KMS-11 (cell line): ENCODE measurements around the gene STK32C.

Experiments used
- H2AFZ ChIP-seq: fragments of 200-600 bp; sonication (generic); 2 replicates; pipeline ENCODE4 v1.6.1; 2016; ENCODE audit warnings: antibody characterized with exemption, mixed run types, low read depth
- H3K27ac ChIP-seq: fragments of 200-600 bp; sonication (generic); 2 replicates; pipeline ENCODE4 v1.6.1; 2016; ENCODE audit warnings: mild to moderate bottlenecking, mixed run types
- H3K27me3 ChIP-seq: fragments of 200-600 bp; sonication (generic); 2 replicates; pipeline ENCODE4 v1.6.1; 2017; ENCODE audit warnings: mild to moderate bottlenecking, low read depth, mixed run types, moderate library complexity; ENCODE audit not compliant: insufficient read depth
- H3K36me3 ChIP-seq: fragments of 200-600 bp; sonication (generic); 2 replicates; pipeline ENCODE4 v1.6.1; 2017; ENCODE audit warnings: mild to moderate bottlenecking, mixed run types; ENCODE audit not compliant: insufficient read depth
- H3K4me1 ChIP-seq: fragments of 200-600 bp; sonication (generic); 2 replicates; pipeline ENCODE4 v1.6.1; 2016; ENCODE audit warnings: mild to moderate bottlenecking, low read depth, mixed run types; ENCODE audit not compliant: poor library complexity, severe bottlenecking
- H3K4me2 ChIP-seq: fragments of 200-600 bp; sonication (generic); 2 replicates; pipeline ENCODE4 v1.7.0; 2016; ENCODE audit warnings: mild to moderate bottlenecking, mixed run types
- H3K4me3 ChIP-seq: fragments of 200-600 bp; sonication (generic); IDR thresholded peaks from 2 replicates; pipeline ENCODE4 v1.6.1; 2017; ENCODE audit warnings: low read depth, low read length, mixed read lengths; ENCODE audit not compliant: insufficient read depth
- H3K79me2 ChIP-seq: fragments of 200-600 bp; sonication (generic); 2 replicates; pipeline ENCODE4 v1.6.1; 2016; ENCODE audit warnings: low read depth, mixed run types; ENCODE audit not compliant: insufficient read depth
- H3K9ac ChIP-seq: fragments of 200-600 bp; sonication (generic); 2 replicates; pipeline ENCODE4 v1.6.1; 2016; ENCODE audit warnings: mild to moderate bottlenecking, mixed run types
- H4K20me1 ChIP-seq: fragments of 200-600 bp; sonication (generic); 2 replicates; pipeline ENCODE4 v1.6.1; 2016; ENCODE audit warnings: mild to moderate bottlenecking, mixed run types; ENCODE audit not compliant: insufficient read depth
- CTCF ChIP-seq: fragments of 200-600 bp; sonication (generic); conservative IDR thresholded peaks from 2 replicates; pipeline ENCODE4 v1.6.1; 2017; ENCODE audit warnings: low read depth, mild to moderate bottlenecking, antibody characterized with exemption, low read length, moderate library complexity, mixed read lengths

STK32C gene

GRCh38 chr10:132314336-132314735 lies 6.6 kb upstream of the STK32C start:
- Histone ChIP-seq H3K4me1 (no peaks in the 10 kb centered on the region), H3K9ac (no peak overlapping the region), H3K27ac (no peak overlapping the region), H3K79me2 (no peaks in the 10 kb centered on the region), H2AFZ (no peak overlapping the region), H3K27me3 (peaks cover 6% of the 10 kb centered on the region; the same call in 1 of the 2 replicates), H4K20me1 (no peaks in the 10 kb centered on the region), H3K4me3 (no peak overlapping the region), H3K36me3 (no peaks in the 10 kb centered on the region), H3K4me2 (no peak overlapping the region)
- TF ChIP-seq CTCF: no peak

- no peaks in the 10 kb centered on the region for H3K36me3 ChIP-seq
- H3K4me1 ChIP-seq: no peaks in the 10 kb centered on the region
- no peak overlapping the region for H3K9ac ChIP-seq
- no peaks in the 10 kb centered on the region for H3K79me2 ChIP-seq
- H3K4me2 ChIP-seq: no peak overlapping the region
- H3K27me3 ChIP-seq: peaks cover 6% of the 10 kb centered on the region; the same call in 1 of the 2 replicates
- no peak overlapping the region for H3K4me3 ChIP-seq
- no peak for TF ChIP-seq CTCF
- H3K27ac ChIP-seq: no peak overlapping the region
- no peaks in the 10 kb centered on the region for H4K20me1 ChIP-seq
- no peak overlapping the region for H2AFZ ChIP-seq
These were observed 6.1 kb upstream of the STK32C start for GRCh38 chr10:132313865-132314264.

GRCh38 chr10:132313305-132313704 lies 5.6 kb upstream of the STK32C start:
- no peak for TF ChIP-seq CTCF

GRCh38 chr10:132311338-132311939 lies 3.7 kb upstream of the STK32C start:
- no peak for TF ChIP-seq CTCF
- H3K9ac ChIP-seq: no peak overlapping the region
- no peaks in the 10 kb centered on the region for H3K4me1 ChIP-seq
- no peak overlapping the region for H3K27ac ChIP-seq
- H3K4me2 ChIP-seq: no peak overlapping the region
- H2AFZ ChIP-seq: no peak overlapping the region
- H4K20me1 ChIP-seq: no peaks in the 10 kb centered on the region
- H3K4me3 ChIP-seq: no peak overlapping the region
- no peaks in the 10 kb centered on the region for H3K36me3 ChIP-seq
- peaks cover 6% of the 10 kb centered on the region; the same call in 1 of the 2 replicates for H3K27me3 ChIP-seq
- H3K79me2 ChIP-seq: no peaks in the 10 kb centered on the region

More at GRCh38 chr10:132313305-132313704, 5.6 kb upstream of the STK32C start:
- no peak overlapping the region for H3K27ac ChIP-seq
- no peaks in the 10 kb centered on the region for H3K4me1 ChIP-seq
- no peak overlapping the region for H3K9ac ChIP-seq
- no peaks in the 10 kb centered on the region for H4K20me1 ChIP-seq
- no peaks in the 10 kb centered on the region for H3K36me3 ChIP-seq
- H3K4me2 ChIP-seq: no peak overlapping the region
- H3K4me3 ChIP-seq: no peak overlapping the region
- peaks cover 6% of the 10 kb centered on the region; the same call in 1 of the 2 replicates for H3K27me3 ChIP-seq
- no peak overlapping the region for H2AFZ ChIP-seq
- no peaks in the 10 kb centered on the region for H3K79me2 ChIP-seq
